WTC11 (cell line): ENCODE results near the gene ITGAE. TPM values are rescaled to one million over a fixed set of nuclear protein-coding genes. Genes with fewer than 3 reads are reported as not detected.

Source experiments
- ATAC-seq: fragments of 200-7000 bp; cut with Tn5 transposase; 2 replicates; pipeline ENCODE4 v1.10.0; 2021; ENCODE audit warnings: mild to moderate bottlenecking, moderate library complexity
- CTCF ChIA-PET: fragments of 300-600 bp; sonication (Branson Sonifier 250); formaldehyde crosslinking; loops from one replicate; lab custom pipeline; 2021; ENCODE audit warnings: antibody characterized with exemption; lab: Charles Lee
- POLR2A ChIA-PET: fragments of 350-600 bp; sonication (Branson Sonifier 250); formaldehyde crosslinking; loops from one replicate; lab custom pipeline; 2021; ENCODE audit warnings: antibody characterized with exemption; lab: Charles Lee
- DNase-seq: peaks from one replicate; pipeline ENCODE4 v3.0.0; 2021; ENCODE audit warnings: low spot score
- H3K27ac Mint-ChIP-seq: 2 replicates; pipeline ENCODE4 v1.8.0; 2021; ENCODE audit warnings: mixed read lengths
- H3K27me3 Mint-ChIP-seq: 2 replicates; pipeline ENCODE4 v1.8.0; 2021; ENCODE audit warnings: low read depth, mild to moderate bottlenecking, moderate library complexity, mixed read lengths
- H3K36me3 Mint-ChIP-seq: 2 replicates; pipeline ENCODE4 v1.8.0; 2021; ENCODE audit warnings: mixed read lengths
- H3K4me1 Mint-ChIP-seq: 2 replicates; pipeline ENCODE4 v1.8.0; 2022; ENCODE audit warnings: mixed read lengths
- H3K4me3 Mint-ChIP-seq: 2 replicates; pipeline ENCODE4 v1.8.0; 2021; ENCODE audit warnings: mild to moderate bottlenecking, moderate library complexity, mixed read lengths
- H3K9me3 Mint-ChIP-seq: 2 replicates; pipeline ENCODE4 v1.8.0; 2021; ENCODE audit warnings: mixed read lengths
- AFF4 ChIP-seq: sonication (generic); formaldehyde crosslinking; IDR thresholded peaks from 2 replicates; pipeline ENCODE4 v1.8.1; 2023; ENCODE audit warnings: mild to moderate bottlenecking, missing genetic modification reagents, borderline replicate concordance
- ETV6 ChIP-seq: sonication (generic); formaldehyde crosslinking; IDR thresholded peaks from 2 replicates; pipeline ENCODE4 v1.8.1; 2022; ENCODE audit warnings: mild to moderate bottlenecking, missing genetic modification reagents
- FOXJ3 ChIP-seq: sonication (generic); formaldehyde crosslinking; IDR thresholded peaks from 2 replicates; pipeline ENCODE4 v1.9.0; 2021; ENCODE audit warnings: missing genetic modification reagents, mild to moderate bottlenecking, borderline replicate concordance
- GABPB1 ChIP-seq: sonication (generic); formaldehyde crosslinking; IDR thresholded peaks from 2 replicates; pipeline ENCODE4 v1.8.1; 2023; ENCODE audit warnings: mild to moderate bottlenecking, missing genetic modification reagents
- GRHL2 ChIP-seq: fragments of 250-450 bp; sonication (Bioruptor Pico); IDR thresholded peaks from 2 replicates; pipeline ENCODE4 v1.8.0; 2022; ENCODE audit warnings: mild to moderate bottlenecking, moderate library complexity; ENCODE audit not compliant: insufficient replicate concordance, severe bottlenecking
- STAT6 ChIP-seq: sonication (generic); formaldehyde crosslinking; conservative IDR thresholded peaks from 2 replicates; pipeline ENCODE4 v1.8.1; 2023; ENCODE audit warnings: mild to moderate bottlenecking, low read depth, missing genetic modification reagents, moderate library complexity
- TEAD4 ChIP-seq: sonication (generic); formaldehyde crosslinking; IDR thresholded peaks from 2 replicates; pipeline ENCODE4 v1.8.0; 2022; ENCODE audit warnings: mild to moderate bottlenecking, missing genetic modification reagents
- ZNF416 ChIP-seq: fragments of 250-450 bp; sonication (Bioruptor Pico); IDR thresholded peaks from 2 replicates; pipeline ENCODE4 v1.9.0; 2021; ENCODE audit warnings: mild to moderate bottlenecking, inconsistent platforms
- ZNF423 ChIP-seq: fragments of 250-450 bp; sonication (Bioruptor Pico); IDR thresholded peaks from 2 replicates; pipeline ENCODE4 v2.1.2; 2022; ENCODE audit warnings: mild to moderate bottlenecking, moderate library complexity
- ZNF512 ChIP-seq: sonication (generic); formaldehyde crosslinking; IDR thresholded peaks from 2 replicates; pipeline ENCODE4 v1.8.1; 2022; ENCODE audit warnings: missing genetic modification reagents, borderline replicate concordance
- total RNA-seq: library from RNA; stranded (reverse); gene quantifications from 3 replicates; pipeline ENCODE4 v1.2.3, GENCODE V29; 2021
- TF ChIP-seq, protein P1 (sequence below): sonication (generic); formaldehyde crosslinking; IDR thresholded peaks from 2 replicates; pipeline ENCODE4 v1.8.0; 2023; ENCODE audit warnings: mild to moderate bottlenecking, missing genetic modification reagents
- TF ChIP-seq, protein P2 (sequence below): sonication (generic); formaldehyde crosslinking; IDR thresholded peaks from 2 replicates; pipeline ENCODE4 v1.8.1; 2022; ENCODE audit warnings: low read depth, mild to moderate bottlenecking, moderate library complexity, missing genetic modification reagents, borderline replicate concordance

ITGAE gene
- total RNA-seq, 1 experiment from 2014 or later: 19.5 TPM

DNA sequence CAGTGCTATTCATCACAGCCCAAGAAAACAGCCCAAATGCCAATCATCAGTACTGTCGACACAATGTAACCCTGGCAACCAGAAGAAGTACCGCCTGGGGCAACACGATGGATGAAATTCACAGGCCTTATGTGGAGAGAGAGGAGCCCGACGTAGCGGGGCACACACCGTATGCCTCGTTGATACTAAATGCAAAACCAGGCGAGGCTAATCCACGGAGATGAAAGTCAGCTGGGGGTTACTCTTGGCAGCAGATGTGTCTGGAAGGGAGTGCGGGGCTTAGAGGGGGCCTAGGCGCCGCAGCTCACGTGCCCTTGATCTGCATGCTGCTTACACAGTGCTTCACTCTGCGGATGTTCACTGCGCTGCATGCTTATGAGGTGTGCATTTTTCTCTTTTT, 29.8 kb downstream of the ITGAE start (continued):
- TF ChIP-seq, protein P1, sequence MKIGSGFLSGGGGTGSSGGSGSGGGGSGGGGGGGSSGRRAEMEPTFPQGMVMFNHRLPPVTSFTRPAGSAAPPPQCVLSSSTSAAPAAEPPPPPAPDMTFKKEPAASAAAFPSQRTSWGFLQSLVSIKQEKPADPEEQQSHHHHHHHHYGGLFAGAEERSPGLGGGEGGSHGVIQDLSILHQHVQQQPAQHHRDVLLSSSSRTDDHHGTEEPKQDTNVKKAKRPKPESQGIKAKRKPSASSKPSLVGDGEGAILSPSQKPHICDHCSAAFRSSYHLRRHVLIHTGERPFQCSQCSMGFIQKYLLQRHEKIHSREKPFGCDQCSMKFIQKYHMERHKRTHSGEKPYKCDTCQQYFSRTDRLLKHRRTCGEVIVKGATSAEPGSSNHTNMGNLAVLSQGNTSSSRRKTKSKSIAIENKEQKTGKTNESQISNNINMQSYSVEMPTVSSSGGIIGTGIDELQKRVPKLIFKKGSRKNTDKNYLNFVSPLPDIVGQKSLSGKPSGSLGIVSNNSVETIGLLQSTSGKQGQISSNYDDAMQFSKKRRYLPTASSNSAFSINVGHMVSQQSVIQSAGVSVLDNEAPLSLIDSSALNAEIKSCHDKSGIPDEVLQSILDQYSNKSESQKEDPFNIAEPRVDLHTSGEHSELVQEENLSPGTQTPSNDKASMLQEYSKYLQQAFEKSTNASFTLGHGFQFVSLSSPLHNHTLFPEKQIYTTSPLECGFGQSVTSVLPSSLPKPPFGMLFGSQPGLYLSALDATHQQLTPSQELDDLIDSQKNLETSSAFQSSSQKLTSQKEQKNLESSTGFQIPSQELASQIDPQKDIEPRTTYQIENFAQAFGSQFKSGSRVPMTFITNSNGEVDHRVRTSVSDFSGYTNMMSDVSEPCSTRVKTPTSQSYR (CRISPR knock-in tag): no peak
- TF ChIP-seq ZNF416: no peak
- TF ChIP-seq, all 79 proteins: peak for 0

DNA sequence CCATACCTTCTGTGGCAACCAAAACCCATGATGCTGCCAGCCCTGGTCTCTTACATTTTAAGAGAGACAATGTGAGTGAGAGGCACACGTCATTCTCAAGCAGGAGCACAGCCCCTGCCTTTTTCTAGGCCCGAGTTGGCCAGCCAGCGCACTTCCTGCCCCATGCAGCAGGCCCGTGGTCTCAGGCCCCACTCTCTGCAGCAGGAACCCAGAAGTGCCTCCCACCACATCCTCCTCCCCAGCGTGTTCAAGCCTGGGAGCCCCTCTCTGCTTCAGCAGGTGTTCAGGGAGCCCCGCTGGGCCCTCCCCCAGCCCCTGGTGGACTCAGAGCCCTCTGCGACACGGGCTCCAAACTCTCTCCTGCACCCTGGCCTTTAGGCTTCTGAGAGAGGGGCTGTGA, 30.5 kb downstream of the ITGAE start:
- H3K27ac Mint-ChIP-seq: no peak overlapping the region
- DNase-seq: no peak
- peaks cover 12% of the 10 kb centered on the region for H3K9me3 Mint-ChIP-seq
- H3K4me3 Mint-ChIP-seq: no peak overlapping the region
- TF ChIP-seq ZNF423: no peak
- TF ChIP-seq FOXJ3 (CRISPR knock-in tag): no peak
- TF ChIP-seq TEAD4: no peak
- TF ChIP-seq GABPB1: no peak
- TF ChIP-seq, protein P2, sequence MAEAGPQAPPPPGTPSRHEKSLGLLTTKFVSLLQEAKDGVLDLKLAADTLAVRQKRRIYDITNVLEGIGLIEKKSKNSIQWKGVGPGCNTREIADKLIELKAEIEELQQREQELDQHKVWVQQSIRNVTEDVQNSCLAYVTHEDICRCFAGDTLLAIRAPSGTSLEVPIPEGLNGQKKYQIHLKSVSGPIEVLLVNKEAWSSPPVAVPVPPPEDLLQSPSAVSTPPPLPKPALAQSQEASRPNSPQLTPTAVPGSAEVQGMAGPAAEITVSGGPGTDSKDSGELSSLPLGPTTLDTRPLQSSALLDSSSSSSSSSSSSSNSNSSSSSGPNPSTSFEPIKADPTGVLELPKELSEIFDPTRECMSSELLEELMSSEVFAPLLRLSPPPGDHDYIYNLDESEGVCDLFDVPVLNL (CRISPR knock-in tag): no peak
- TF ChIP-seq ZNF512: no peak
- no peak for TF ChIP-seq ETV6 (CRISPR knock-in tag)
- TF ChIP-seq ZNF416: no peak
- TF ChIP-seq STAT6 (CRISPR knock-in tag): no peak
- TF ChIP-seq GRHL2 (CRISPR knock-in tag): no peak
- TF ChIP-seq, all 79 proteins: peak for 0
- ChIA-PET CTCF (interaction anchor here (1.0 to 7.5 kb wide), 5 partner anchors 32 to 144 kb away, joined by 3 to 125 read pairs (median 3); partner anchors contain the start of gene NCBP3), POLR2A (no interaction called here)
- no peaks in the 10 kb centered on the region; the same call in 1 of the 2 replicates for H3K27me3 Mint-ChIP-seq
- H3K36me3 Mint-ChIP-seq: peaks cover 4% of the 10 kb centered on the region; the same call in 1 of the 2 replicates
- no peak for ATAC-seq
- H3K4me1 Mint-ChIP-seq: peaks cover 15% of the 10 kb centered on the region

DNA sequence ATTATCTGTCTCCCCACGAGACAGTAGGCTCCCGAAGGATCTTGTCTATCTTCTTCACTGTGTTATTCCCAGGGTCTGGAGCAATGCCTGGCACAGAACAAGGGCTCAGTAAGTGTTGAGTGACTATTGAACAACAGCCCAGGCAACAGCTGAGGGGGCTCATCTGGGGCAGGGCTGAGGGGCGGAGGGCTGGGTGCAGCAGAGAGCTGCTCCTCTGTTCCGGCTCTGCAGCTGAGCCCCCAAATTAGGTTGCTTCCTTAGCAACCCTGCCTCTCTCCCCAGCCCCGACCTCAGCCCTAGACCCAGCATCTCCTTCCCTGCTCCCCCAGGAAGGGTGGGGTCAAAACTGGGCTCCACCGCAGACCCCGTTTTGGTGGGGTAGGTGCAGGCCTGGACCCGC, 32.2 kb downstream of the ITGAE start:
- no peak for TF ChIP-seq AFF4 (CRISPR knock-in tag)
- ATAC-seq (no peak), DNase-seq (no peak)
- H3K27me3 Mint-ChIP-seq: no peaks in the 10 kb centered on the region; the same call in 1 of the 2 replicates
- peaks cover 15% of the 10 kb centered on the region for H3K4me1 Mint-ChIP-seq
- H3K27ac Mint-ChIP-seq: no peak overlapping the region
- no peak overlapping the region for H3K4me3 Mint-ChIP-seq
- H3K9me3 Mint-ChIP-seq: peaks cover 12% of the 10 kb centered on the region
- ChIA-PET CTCF (interaction anchor here (0.6 to 2.6 kb wide), 6 partner anchors 31 to 900 kb away, joined by 3 to 25 read pairs (median 3); partner anchors contain the start of gene NCBP3), POLR2A (no interaction called here)
- H3K36me3 Mint-ChIP-seq: peaks cover 4% of the 10 kb centered on the region; the same call in 1 of the 2 replicates
